22Rv1 (cell line): ENCODE data around the gene FOXJ3.

Experiments
- ZFX ChIP-seq: fragments of 450-650 bp; IDR thresholded peaks from 2 replicates; pipeline ENCODE4 v1.6.1; 2017; ENCODE audit warnings: antibody characterized with exemption, borderline replicate concordance
- TF ChIP-seq, protein P1 (sequence below): fragments of 450-650 bp; IDR thresholded peaks from 2 replicates; pipeline ENCODE4 v1.5.1; 2017; ENCODE audit warnings: mild to moderate bottlenecking

DNA sequence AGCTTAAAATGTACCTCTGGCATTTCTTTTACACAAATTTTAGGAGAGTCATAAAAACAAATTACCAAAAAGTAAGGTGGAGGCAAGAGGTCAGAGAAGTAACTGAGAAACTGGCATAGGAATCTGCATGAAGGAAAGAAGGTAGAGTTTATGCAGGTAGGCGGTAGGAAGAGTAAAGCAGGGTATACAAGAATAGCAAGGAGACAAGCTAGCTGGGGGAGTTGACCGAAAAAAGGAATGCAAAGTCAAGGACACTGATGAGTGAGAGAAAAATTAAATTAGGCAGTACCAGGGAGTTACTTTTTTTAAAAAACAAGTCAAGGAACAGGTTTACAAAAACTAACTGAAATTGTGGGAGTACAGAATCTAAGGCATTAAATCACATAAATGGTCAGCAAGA is 56.0 kb downstream of the FOXJ3 start:
- TF ChIP-seq, protein P1, sequence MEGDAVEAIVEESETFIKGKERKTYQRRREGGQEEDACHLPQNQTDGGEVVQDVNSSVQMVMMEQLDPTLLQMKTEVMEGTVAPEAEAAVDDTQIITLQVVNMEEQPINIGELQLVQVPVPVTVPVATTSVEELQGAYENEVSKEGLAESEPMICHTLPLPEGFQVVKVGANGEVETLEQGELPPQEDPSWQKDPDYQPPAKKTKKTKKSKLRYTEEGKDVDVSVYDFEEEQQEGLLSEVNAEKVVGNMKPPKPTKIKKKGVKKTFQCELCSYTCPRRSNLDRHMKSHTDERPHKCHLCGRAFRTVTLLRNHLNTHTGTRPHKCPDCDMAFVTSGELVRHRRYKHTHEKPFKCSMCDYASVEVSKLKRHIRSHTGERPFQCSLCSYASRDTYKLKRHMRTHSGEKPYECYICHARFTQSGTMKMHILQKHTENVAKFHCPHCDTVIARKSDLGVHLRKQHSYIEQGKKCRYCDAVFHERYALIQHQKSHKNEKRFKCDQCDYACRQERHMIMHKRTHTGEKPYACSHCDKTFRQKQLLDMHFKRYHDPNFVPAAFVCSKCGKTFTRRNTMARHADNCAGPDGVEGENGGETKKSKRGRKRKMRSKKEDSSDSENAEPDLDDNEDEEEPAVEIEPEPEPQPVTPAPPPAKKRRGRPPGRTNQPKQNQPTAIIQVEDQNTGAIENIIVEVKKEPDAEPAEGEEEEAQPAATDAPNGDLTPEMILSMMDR: no peak
- TF ChIP-seq ZFX: no peak
